Measurements from ENCODE around the gene SRCAP. TPM values are rescaled to one million over a fixed set of nuclear protein-coding genes. Genes with fewer than 3 reads are reported as not detected.

SRCAP gene
- total RNA-seq, 1 experiment from 2014 or later, result 9.4 TPM

DNA sequence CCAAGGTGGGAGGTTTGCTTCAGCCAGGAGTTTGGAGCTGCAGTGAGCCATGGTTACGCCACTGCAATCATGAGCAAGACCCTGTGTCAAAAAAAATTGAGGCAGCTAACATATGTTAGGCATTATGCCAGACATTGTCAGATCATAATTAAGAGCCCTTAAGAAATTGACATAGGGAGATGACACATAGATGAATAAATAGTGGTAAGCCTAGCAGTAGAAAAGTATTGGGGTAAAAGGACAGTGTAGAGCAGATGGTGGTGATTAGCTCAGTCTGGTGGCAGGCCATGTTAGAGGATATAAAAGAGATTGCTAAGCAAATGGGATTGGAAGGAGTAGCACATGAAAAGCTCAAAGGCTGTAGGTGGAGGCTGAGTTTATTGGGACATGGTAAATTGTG is 22.6 kb downstream of the SRCAP start:
- in situ Hi-C loops (cut with HindIII; ENCODE audit: low pct_unique_long_range_greater_than_20kb, low sequenced_read_pairs), result no loop called here
- no peak for DNase-seq (ENCODE audit: low read depth)

DNA sequence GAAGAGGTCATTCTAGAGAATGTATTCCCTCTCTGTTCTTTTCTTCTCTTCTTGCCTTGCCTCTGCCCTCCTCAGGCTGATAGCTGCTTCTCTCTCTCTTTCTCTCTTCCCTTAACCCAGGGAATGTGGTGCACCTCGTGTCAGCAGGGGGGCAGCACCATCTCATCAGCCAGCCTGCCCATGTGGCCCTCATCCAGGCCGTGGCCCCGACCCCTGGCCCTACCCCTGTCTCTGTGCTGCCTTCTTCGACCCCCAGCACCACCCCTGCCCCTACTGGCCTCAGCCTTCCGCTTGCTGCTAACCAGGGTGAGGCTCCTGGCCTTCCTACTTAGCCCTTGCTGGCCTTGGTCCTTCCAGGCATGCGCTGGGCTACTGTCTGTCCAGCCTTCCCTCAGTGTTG is 23.5 kb downstream of the SRCAP start:
- DNase-seq (ENCODE audit: low read depth), result no peak
- in situ Hi-C loops (cut with HindIII; ENCODE audit: low pct_unique_long_range_greater_than_20kb, low sequenced_read_pairs), result no loop called here

DNA sequence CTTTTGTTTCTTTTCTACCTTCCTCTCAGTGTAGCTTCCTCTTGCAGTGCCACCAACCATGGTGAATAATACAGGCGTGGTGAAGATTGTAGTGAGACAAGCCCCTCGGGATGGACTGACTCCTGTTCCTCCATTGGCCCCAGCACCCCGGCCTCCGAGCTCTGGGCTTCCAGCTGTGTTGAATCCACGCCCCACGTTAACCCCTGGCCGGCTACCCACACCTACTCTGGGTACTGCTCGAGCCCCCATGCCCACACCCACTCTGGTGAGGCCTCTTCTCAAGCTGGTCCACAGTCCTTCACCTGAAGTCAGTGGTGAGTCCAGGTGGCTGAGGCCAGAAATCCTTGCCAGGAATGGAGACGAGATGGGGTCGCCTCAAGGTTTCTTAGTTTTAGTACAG is 23.9 kb downstream of the SRCAP start:
- in situ Hi-C loops (cut with HindIII; ENCODE audit: low pct_unique_long_range_greater_than_20kb, low sequenced_read_pairs), result no loop called here
- DNase-seq (ENCODE audit: low read depth), result no peak

DNA sequence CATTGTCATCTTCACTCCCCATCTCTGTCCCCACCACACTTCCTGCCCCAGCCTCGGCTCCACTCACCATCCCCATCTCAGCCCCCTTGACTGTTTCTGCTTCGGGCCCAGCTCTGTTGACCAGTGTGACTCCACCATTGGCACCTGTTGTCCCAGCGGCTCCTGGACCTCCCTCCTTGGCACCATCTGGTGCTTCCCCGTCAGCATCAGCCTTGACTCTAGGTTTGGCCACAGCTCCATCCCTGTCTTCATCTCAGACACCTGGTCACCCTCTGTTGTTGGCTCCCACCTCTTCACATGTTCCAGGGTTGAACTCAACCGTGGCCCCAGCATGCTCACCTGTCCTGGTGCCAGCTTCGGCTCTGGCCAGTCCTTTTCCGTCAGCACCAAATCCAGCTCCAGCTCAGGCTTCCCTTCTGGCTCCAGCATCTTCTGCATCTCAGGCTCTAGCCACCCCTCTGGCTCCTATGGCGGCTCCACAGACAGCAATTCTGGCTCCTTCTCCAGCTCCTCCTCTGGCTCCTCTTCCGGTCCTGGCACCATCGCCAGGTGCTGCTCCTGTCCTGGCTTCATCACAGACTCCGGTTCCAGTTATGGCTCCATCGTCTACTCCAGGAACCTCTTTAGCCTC is 24.9 kb downstream of the SRCAP start:
- in situ Hi-C loops (cut with HindIII; ENCODE audit: low pct_unique_long_range_greater_than_20kb, low sequenced_read_pairs), result no loop called here
- DNase-seq (ENCODE audit: low read depth), result no peak

DNA sequence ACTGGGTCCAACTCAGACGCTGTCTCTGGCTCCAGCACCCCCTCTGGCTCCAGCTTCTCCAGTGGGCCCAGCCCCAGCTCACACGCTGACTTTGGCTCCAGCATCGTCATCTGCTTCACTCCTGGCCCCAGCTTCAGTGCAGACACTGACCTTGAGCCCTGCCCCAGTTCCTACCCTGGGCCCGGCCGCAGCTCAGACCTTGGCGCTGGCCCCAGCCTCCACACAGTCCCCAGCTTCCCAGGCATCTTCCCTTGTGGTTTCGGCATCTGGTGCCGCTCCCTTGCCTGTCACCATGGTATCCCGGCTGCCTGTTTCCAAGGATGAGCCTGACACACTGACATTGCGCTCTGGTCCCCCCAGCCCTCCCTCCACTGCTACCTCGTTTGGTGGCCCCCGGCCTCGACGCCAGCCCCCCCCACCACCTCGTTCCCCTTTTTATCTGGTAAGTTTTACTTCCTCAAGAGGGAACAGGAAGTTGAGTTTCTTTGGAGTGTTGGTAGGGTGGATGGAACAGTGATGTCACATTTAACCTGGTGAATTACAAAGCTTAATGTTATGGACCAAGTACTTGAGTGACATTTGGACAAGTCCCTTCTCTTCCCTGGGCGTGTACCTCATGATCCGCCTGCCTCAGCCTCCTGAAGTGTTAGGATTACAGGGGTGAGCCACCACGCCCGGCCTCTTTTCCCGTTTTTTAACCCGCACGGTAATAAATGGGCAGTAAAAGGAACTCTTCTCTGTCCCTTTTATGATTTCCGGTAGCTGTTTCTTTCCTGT is 25.9 kb downstream of the SRCAP start:
- in situ Hi-C loops (cut with HindIII; ENCODE audit: low pct_unique_long_range_greater_than_20kb, low sequenced_read_pairs), result no loop called here
- DNase-seq (ENCODE audit: low read depth), result no peak

DNA sequence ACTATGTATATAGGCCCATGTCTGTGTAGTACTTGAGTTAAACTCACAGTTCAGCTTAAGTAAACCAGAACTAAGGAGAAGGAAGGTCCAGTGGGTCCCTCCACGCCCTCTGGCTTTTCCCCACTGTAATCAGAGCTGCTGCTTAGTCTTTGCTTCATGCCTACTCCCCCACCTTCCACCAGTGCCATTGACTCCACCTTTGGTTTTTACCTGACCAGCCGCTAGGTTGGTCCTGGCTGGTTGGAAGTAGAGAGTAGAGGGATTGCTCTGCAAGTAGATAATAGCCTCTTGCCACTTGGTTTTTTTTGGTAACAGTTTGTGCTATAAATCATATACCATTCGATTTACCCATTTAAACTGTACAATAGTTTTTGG is 26.4 kb downstream of the SRCAP start:
- no peak for DNase-seq (ENCODE audit: low read depth)
- in situ Hi-C loops (cut with HindIII; ENCODE audit: low pct_unique_long_range_greater_than_20kb, low sequenced_read_pairs), result no loop called here

DNA sequence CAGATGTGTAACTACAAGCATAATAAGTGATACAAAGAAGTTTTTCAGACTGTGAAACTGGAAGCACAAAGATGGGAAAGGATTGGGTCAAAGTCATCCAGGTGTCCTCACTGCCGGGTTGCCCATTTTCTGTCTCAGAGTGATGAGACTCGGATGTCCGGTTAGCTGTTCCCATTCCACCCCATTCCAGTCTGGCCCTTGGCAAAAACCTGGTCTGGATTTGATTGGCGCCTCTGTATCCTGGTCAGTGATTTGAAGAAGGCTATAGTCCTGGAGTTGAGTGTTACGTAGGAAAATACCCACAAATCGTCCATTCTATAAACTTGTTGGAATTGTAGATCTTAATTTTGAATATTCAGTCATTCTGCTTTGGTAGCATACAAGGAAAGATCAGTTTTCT is 29.4 kb downstream of the SRCAP start:
- in situ Hi-C loops (cut with HindIII; ENCODE audit: low pct_unique_long_range_greater_than_20kb, low sequenced_read_pairs), result no loop called here
- no peak for DNase-seq (ENCODE audit: low read depth)

DNA sequence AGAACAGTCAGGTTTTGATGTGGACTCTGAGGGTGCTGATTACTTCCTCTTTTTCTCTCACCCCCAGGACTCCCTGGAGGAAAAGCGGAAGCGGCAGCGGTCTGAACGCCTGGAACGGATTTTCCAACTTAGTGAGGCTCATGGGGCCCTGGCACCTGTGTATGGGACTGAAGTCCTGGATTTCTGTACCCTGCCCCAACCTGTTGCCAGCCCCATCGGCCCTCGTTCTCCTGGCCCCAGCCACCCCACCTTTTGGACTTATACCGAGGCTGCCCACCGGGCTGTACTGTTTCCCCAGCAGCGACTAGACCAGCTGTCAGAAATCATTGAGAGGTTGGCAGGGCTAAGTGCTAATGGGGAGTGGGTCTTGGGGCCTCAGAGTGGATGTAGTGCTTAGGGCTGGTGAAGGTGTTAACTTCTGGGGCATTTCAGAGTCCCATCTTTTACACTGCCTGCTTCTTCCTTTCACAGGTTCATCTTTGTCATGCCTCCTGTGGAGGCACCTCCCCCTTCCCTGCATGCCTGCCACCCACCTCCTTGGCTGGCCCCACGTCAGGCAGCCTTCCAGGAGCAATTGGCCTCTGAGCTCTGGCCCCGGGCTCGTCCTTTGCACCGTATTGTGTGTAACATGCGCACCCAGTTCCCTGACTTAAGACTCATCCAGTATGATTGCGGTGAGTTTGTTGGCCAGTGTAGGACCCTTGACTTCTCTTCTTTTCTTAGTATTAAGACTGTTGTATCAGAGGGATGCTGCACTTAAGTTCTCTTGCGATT is 30.1 kb downstream of the SRCAP start:
- in situ Hi-C loops (cut with HindIII; ENCODE audit: low pct_unique_long_range_greater_than_20kb, low sequenced_read_pairs), result no loop called here
- no peak for DNase-seq (ENCODE audit: low read depth)

DNA sequence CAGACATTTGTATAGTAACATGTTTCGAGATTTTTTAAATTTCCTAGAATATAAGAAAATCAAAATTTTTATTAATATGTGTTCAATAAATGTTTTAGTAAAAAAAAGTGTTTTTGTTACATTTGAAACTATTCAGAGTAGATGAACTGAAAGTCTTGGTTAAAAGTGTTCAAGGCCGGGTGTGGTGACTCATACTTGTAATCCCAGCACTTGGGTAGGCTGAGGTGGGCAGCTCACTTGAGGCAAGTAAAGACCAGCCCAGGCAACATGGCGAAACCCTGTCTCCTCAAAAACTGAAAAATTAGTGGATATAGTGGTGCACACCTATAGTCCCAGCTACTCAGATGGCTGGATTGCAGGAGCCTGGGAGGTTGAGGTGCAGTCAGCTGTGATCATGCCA is 32.4 kb downstream of the SRCAP start:
- in situ Hi-C loops (cut with HindIII; ENCODE audit: low pct_unique_long_range_greater_than_20kb, low sequenced_read_pairs), result no loop called here
- DNase-seq (ENCODE audit: low read depth), result no peak

DNA sequence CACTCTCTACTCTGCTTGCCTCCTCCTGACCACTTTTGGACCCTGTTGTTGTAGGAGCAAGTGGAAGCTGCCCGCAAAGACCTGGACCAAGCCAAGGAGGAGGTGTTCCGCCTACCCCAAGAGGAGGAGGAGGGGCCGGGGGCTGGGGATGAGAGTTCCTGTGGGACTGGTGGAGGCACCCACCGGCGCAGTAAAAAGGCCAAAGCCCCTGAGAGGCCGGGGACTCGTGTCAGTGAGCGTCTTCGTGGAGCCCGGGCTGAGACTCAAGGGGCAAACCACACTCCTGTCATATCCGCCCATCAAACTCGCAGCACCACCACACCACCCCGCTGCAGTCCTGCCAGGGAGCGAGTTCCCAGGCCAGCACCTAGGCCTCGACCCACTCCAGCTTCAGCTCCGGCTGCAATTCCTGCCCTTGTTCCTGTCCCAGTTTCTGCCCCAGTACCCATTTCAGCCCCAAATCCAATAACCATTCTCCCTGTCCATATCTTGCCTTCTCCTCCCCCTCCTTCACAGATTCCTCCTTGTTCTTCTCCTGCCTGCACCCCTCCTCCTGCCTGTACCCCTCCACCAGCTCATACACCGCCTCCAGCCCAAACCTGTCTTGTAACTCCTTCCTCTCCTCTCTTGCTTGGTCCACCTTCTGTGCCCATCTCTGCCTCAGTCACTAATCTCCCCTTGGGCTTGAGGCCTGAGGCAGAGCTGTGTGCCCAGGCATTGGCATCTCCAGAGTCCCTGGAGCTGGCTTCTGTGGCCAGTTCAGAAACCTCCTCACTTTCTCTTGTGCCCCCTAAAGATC is 38.2 kb downstream of the SRCAP start:
- no peak for DNase-seq (ENCODE audit: low read depth)
- in situ Hi-C loops (cut with HindIII; ENCODE audit: low pct_unique_long_range_greater_than_20kb, low sequenced_read_pairs), result no loop called here

DNA sequence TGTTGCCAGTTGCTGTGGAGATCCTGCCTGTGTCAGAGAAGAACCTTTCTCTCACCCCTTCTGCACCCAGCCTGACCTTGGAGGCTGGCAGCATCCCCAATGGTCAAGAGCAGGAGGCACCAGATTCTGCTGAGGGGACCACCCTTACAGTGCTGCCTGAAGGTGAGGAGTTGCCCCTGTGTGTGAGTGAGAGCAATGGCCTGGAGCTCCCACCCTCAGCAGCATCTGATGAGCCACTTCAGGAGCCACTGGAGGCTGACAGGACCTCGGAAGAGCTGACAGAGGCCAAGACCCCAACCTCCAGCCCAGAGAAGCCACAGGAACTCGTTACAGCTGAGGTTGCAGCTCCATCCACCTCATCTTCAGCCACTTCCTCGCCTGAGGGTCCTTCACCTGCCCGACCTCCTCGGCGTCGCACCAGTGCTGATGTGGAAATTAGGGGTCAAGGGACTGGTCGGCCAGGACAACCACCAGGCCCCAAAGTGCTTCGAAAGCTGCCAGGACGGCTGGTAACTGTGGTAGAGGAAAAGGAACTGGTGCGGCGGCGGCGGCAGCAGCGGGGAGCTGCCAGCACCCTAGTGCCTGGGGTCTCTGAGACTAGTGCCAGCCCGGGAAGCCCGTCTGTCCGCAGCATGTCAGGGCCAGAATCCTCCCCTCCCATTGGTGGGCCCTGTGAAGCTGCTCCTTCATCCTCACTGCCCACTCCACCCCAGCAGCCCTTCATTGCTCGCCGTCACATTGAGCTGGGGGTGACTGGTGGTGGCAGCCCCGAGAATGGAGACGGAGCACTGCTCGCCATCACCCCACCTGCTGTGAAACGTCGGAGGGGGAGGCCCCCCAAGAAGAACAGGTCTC is 39.0 kb downstream of the SRCAP start:
- in situ Hi-C loops (cut with HindIII; ENCODE audit: low pct_unique_long_range_greater_than_20kb, low sequenced_read_pairs), result no loop called here
- DNase-seq (ENCODE audit: low read depth), result no peak

DNA sequence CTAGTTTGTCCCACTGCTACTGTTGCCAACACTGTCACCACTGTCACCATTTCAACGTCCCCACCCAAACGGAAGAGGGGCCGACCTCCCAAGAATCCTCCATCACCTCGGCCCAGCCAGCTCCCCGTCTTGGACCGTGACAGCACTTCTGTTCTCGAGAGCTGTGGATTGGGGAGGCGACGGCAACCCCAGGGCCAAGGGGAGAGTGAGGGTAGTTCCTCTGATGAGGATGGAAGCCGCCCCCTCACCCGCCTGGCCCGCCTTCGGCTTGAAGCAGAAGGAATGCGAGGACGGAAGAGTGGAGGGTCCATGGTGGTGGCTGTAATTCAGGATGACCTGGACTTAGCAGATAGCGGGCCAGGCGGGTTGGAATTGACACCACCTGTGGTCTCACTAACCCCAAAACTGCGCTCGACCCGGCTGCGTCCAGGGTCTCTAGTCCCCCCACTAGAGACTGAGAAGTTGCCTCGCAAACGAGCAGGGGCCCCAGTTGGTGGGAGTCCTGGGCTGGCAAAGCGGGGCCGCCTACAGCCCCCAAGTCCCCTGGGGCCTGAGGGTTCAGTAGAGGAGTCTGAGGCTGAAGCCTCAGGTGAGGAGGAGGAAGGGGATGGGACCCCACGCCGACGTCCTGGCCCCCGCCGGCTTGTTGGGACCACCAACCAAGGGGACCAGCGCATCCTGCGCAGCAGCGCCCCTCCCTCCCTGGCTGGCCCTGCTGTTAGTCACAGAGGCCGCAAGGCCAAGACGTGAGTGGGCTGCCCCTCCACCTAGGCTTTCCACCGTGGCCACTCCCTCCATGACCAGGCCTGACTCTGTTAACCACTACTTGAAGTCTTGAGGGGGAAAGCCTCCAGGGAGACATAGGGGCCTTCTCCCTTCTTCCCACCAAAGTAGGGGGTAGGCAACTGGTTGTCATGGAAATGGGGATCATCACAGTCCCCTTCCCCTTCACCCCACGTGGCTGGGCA is 40.3 kb downstream of the SRCAP start:
- no peak for DNase-seq (ENCODE audit: low read depth)
- in situ Hi-C loops (cut with HindIII; ENCODE audit: low pct_unique_long_range_greater_than_20kb, low sequenced_read_pairs), result no loop called here

DNA sequence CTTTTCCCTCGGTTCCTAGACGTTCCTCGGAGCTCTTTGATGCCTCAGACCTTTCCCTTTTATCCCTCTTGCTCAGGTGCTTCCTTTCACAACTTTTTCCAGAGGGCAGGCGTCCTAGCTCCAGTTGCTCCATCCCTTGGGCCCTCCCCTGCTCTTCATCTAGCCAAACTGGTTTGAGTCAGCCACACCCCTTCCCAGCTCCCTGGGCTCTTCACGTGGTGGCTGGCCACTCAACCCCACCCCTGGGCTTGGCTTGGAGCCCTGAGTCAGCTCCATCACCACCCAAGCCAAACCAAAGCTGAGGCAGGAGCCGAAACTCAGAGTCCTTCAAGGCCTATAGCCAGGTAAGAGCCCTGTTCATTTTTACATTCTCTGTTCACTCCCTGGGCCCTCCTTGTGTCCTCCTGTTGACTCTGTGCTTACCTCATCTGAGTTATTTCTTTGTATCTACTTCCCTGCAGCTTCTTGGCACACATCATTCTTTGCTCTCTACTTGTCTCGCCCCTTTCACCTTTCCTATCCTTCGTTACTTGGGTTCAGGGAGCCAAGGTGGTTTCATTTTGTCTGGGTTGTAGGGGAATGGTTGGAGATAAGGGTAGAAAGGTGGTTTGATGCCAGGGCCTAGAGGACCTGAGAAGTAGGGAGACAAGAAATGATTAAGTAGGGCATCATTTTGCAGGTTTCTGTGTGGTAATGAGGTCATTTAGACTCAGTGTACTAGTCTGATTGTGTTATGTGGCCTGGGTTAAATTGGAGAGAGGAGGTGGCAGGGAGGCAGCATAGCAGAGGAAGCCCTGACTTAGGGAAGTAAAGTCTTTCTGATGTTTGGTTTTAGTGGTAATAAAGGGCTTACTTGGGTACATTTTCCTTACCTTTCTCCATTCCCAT is 41.6 kb downstream of the SRCAP start:
- in situ Hi-C loops (cut with HindIII; ENCODE audit: low pct_unique_long_range_greater_than_20kb, low sequenced_read_pairs), result no loop called here
- peak; percentile 93 for DNase-seq (ENCODE audit: low read depth)

DNA sequence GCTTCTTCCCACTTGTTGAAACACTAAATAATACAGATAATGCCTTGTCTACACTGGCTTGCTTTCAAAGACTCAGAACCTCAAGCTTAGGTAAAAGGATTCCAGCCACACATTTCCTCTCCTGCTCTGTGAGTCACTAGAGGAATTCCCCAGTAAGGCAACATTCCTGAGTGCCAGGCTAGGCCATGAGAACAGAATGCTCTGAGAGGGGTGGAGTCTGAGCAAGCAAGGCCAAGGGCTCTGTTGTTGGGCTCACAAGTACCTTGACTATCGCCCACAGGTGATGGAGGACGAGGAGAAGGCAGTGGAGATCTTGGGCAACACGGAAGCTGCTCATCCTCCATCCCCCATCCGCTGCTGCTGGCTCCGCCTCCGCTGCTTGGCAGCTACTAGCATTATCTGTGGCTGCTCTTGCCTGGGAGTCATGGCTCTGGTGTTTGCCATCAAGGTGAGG is 42.5 kb downstream of the SRCAP start:
- in situ Hi-C loops (cut with HindIII; ENCODE audit: low pct_unique_long_range_greater_than_20kb, low sequenced_read_pairs), result no loop called here
- peak; percentile 95 for DNase-seq (ENCODE audit: low read depth)

DNA sequence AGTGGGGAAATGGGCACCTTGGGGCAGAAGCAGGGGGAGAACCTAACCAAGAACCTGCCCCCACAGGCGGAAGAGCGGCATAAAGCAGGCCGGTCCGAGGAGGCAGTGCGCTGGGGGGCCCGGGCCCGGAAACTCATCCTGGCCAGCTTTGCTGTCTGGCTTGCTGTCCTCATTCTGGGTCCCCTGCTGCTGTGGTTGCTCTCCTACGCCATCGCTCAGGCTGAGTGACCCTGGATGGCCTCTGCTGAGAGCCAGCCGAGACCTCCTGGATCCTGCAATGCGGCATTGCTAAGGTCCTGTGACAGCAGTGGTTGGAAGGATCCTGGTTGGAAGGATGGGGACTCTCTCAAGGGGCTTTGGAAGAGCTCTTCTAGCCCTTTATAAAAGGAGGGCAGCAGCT is 44.7 kb downstream of the SRCAP start:
- in situ Hi-C loops (cut with HindIII; ENCODE audit: low pct_unique_long_range_greater_than_20kb, low sequenced_read_pairs), result no loop called here
- DNase-seq (ENCODE audit: low read depth), result no peak

DNA sequence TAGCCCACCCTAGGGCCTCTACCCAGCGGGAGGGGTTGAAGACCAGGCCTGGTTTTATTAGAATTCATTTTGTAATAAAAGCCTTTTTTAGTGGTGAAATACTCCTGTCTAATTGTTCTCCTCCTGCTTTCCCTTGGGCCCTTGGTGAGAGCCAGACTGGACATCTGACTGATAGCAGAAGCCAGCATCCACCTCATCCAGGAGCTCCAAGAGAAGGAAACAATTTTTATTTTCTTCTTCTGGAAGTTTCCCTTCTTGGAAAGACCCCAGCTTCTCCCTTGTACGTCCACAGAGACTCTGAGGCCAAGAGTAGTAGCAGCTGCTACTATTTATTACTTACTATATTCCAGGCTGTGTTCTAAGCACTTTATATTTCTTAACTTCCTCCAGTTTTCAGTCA is 45.2 kb downstream of the SRCAP start:
- in situ Hi-C loops (cut with HindIII; ENCODE audit: low pct_unique_long_range_greater_than_20kb, low sequenced_read_pairs), result no loop called here
- DNase-seq (ENCODE audit: low read depth), result no peak

Data from Caki2 (cell line).